ENCODE data around the gene UACA. TPM values are rescaled to one million over a fixed set of nuclear protein-coding genes. Genes with fewer than 3 reads are reported as not detected.

The UACA gene
- total RNA-seq, 1 donor: 161 TPM

- Histone ChIP-seq H3K9me3 (ENCODE audit: low read depth, low read length) (no peaks in the 10 kb centered on the region), H3K27me3 (ENCODE audit: insufficient read depth, low read length) (no peaks in the 10 kb centered on the region), H2AFZ (ENCODE audit: low read length) (no peak overlapping the region), H3K4me3 (ENCODE audit: insufficient read depth, low read length) (peak overlapping the region; percentile 32), H4K20me1 (ENCODE audit: insufficient read depth, low read length) (no peaks in the 10 kb centered on the region), H3K27ac (ENCODE audit: low read depth, low read length) (peak overlapping the region; percentile 95), H3K36me3 (ENCODE audit: insufficient read depth, low read length) (no peaks in the 10 kb centered on the region), H3K4me1 (ENCODE audit: insufficient read depth, low read length) (peaks cover 70% of the 10 kb centered on the region), H3K4me2 (ENCODE audit: insufficient read depth, low read length) (peak overlapping the region; percentile 69), H3K79me2 (ENCODE audit: insufficient read depth, low read length) (peaks cover 5% of the 10 kb centered on the region)
- no peak for TF ChIP-seq CTCF (IDR thresholded peaks at IDR 0.05; ENCODE audit: extremely low read depth, low read depth, low read length)
- DNase-seq (ENCODE audit: insufficient read length, low spot score, missing footprints): peak; percentile 87
Measured at GRCh38 chr15:70794596-70795310, 31.4 kb upstream of the UACA start.

GRCh38 chr15:70793694-70794093 lies 30.3 kb upstream of the UACA start:
- H3K36me3 ChIP-seq (ENCODE audit: insufficient read depth, low read length): no peaks in the 10 kb centered on the region
- no peaks in the 10 kb centered on the region for H3K9me3 ChIP-seq (ENCODE audit: low read depth, low read length)
- TF ChIP-seq CTCF (IDR thresholded peaks at IDR 0.05; ENCODE audit: extremely low read depth, low read depth, low read length): no peak
- H2AFZ ChIP-seq (ENCODE audit: low read length): no peak overlapping the region
- H3K27ac ChIP-seq (ENCODE audit: low read depth, low read length): peak overlapping the region; percentile 95
- DNase-seq (ENCODE audit: insufficient read length, low spot score, missing footprints): no peak
- H4K20me1 ChIP-seq (ENCODE audit: insufficient read depth, low read length): no peaks in the 10 kb centered on the region
- H3K4me3 ChIP-seq (ENCODE audit: insufficient read depth, low read length): no peak overlapping the region
- peak overlapping the region; percentile 69 for H3K4me2 ChIP-seq (ENCODE audit: insufficient read depth, low read length)
- no peaks in the 10 kb centered on the region for H3K27me3 ChIP-seq (ENCODE audit: insufficient read depth, low read length)
- H3K4me1 ChIP-seq (ENCODE audit: insufficient read depth, low read length): peaks cover 67% of the 10 kb centered on the region
- H3K79me2 ChIP-seq (ENCODE audit: insufficient read depth, low read length): peaks cover 5% of the 10 kb centered on the region

- Histone ChIP-seq H2AFZ (ENCODE audit: low read length) (no peak overlapping the region), H3K4me3 (ENCODE audit: insufficient read depth, low read length) (peak overlapping the region; percentile 24), H3K4me2 (ENCODE audit: insufficient read depth, low read length) (peak overlapping the region; percentile 51), H4K20me1 (ENCODE audit: insufficient read depth, low read length) (no peaks in the 10 kb centered on the region), H3K36me3 (ENCODE audit: insufficient read depth, low read length) (no peaks in the 10 kb centered on the region), H3K27ac (ENCODE audit: low read depth, low read length) (peak overlapping the region; percentile 95), H3K4me1 (ENCODE audit: insufficient read depth, low read length) (peaks cover 74% of the 10 kb centered on the region), H3K79me2 (ENCODE audit: insufficient read depth, low read length) (peaks cover 5% of the 10 kb centered on the region), H3K27me3 (ENCODE audit: insufficient read depth, low read length) (no peaks in the 10 kb centered on the region), H3K9me3 (ENCODE audit: low read depth, low read length) (no peaks in the 10 kb centered on the region)
- no peak for DNase-seq (ENCODE audit: insufficient read length, low spot score, missing footprints)
- no peak for TF ChIP-seq CTCF (IDR thresholded peaks at IDR 0.05; ENCODE audit: extremely low read depth, low read depth, low read length)
Measured at GRCh38 chr15:70792171-70792573, 28.8 kb upstream of the UACA start.

GRCh38 chr15:70791259-70791658 lies 27.9 kb upstream of the UACA start:
- Histone ChIP-seq H3K4me3 (ENCODE audit: insufficient read depth, low read length) (no peak overlapping the region), H3K4me2 (ENCODE audit: insufficient read depth, low read length) (no peak overlapping the region), H3K27ac (ENCODE audit: low read depth, low read length) (peak overlapping the region; percentile 95), H4K20me1 (ENCODE audit: insufficient read depth, low read length) (no peaks in the 10 kb centered on the region), H3K79me2 (ENCODE audit: insufficient read depth, low read length) (peaks cover 5% of the 10 kb centered on the region), H3K27me3 (ENCODE audit: insufficient read depth, low read length) (no peaks in the 10 kb centered on the region), H3K36me3 (ENCODE audit: insufficient read depth, low read length) (no peaks in the 10 kb centered on the region), H3K9me3 (ENCODE audit: low read depth, low read length) (no peaks in the 10 kb centered on the region), H2AFZ (ENCODE audit: low read length) (no peak overlapping the region), H3K4me1 (ENCODE audit: insufficient read depth, low read length) (peaks cover 68% of the 10 kb centered on the region)
- TF ChIP-seq CTCF (IDR thresholded peaks at IDR 0.05; ENCODE audit: extremely low read depth, low read depth, low read length): no peak
- DNase-seq (ENCODE audit: insufficient read length, low spot score, missing footprints): no peak
